HTR-8/SVneo (cell line): ENCODE data around the gene KRTAP9-3.
"Not testable (repeated sequence)": the region's sequence is repeated elsewhere in the genome, so short reads cannot be mapped to it uniquely, and the experiment has no call there.

ENCODE experiments used
- DNase-seq: peaks from one replicate; pipeline ENCODE4 v3.0.0; 2011; ENCODE audit warnings: low spot score, mixed read lengths; ENCODE audit not compliant: insufficient read length
- FAIRE-seq: peaks from 2 replicates; lab custom pipeline; 2011; peaks lifted over from hg19 to GRCh38; lab: Jason Lieb, UNC

The KRTAP9-3 gene

DNA sequence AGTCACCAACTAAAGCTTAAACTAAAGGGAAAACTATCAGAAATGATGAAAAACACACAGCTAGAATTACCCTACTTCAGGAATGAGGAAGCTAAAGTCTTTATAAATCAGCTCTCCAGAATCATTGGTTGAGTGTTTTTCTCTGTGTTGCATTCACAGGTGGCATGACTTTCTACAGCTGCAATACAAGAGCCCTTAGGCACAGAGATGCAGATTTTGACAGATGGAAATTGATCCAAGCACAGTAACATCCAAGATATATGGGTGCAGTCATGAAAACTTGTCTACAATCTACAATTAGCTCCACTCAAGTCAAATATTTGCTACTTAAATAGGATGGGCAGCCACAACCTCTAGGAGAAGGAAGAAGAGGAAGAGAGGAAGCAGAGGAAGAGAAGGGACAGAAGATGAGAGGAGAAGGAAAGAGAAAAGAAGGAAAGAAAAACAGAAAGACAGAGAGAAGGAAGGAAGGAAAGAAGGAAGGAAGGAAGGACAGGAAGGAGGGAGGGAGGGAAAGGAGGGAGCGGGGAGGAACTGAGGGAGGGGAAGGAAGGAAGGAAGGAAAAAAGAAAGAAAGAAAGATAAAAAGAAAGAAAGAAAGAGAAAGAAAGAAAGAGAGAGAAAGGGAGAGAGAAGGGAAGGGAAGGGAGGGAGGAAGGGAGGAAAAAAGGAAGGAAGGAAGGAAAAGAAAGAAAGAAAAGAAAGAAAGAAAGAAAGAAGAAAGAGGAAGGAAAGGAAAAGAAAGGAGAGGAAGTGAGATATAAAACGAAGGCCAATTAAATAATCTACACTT is 14.9 kb downstream of the KRTAP9-3 start:
- not testable (repeated sequence) for FAIRE-seq, DNase-seq

- DNase-seq, FAIRE-seq: not testable (repeated sequence)
Measured at GRCh38 chr17:41249637-41250240, 17.5 kb downstream of the KRTAP9-3 start, which contains the start of gene KRTAP9-4. TSS of gene KRTAP9-4 (plus strand) at chr17:41249687. CDS start at chr17:41249721, 34 bp downstream.

- no peak for FAIRE-seq
- DNase-seq = no peak
Measured at GRCh38 chr17:41251261-41251660, 19.0 kb downstream of the KRTAP9-3 start.

DNA sequence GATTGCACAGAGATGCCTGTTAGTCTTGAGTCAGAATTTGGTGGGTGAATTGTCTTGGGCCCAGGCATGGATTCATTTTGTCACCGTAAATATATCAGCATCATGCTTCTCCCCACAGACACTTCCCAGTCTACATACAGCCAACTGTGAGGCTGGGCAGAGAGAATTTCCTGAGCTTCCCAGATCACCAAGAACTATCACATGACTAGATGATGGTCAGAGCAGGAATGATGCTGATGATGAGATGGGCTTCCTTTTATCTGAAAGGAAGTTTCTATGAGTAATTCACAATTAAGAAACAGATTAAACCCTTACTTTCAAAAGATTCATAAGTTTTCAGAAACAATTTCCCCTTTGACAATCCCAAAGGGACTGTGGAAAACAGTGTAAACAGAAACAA is 22.6 kb downstream of the KRTAP9-3 start:
- FAIRE-seq (no peak), DNase-seq (no peak)

GRCh38 chr17:41255381-41256290 is 23.4 kb downstream of the KRTAP9-3 start, which contains the start of gene KRTAP9-9:
TSS of gene KRTAP9-9 (plus strand) at chr17:41255384.
- FAIRE-seq, DNase-seq: not testable (repeated sequence)

- DNase-seq (no peak), FAIRE-seq (no peak)
Measured at GRCh38 chr17:41256291-41256685, 24.0 kb downstream of the KRTAP9-3 start.

DNA sequence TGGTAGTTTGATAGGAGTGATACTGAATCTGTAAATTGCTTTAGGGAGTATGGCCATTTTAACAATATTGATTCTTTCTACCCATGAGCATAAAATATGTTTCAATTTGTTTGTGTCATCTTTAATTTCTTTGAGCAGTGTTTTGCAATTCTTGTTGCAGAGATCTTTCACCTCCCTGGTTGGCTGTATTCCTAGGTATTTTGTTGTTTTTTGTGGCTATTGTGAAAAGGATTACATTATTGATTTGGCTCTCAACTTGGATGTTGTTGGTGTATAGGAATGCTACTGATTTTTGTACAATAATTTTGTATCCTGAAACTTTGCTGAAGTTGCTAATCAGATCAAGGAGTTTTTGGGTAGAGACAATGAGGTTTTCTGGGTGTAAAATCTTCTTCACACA is 26.2 kb downstream of the KRTAP9-3 start:
- FAIRE-seq = no peak

GRCh38 chr17:41263212-41263611 is 31.0 kb downstream of the KRTAP9-3 start:
- no peak for FAIRE-seq
- DNase-seq = no peak

More for the DNA sequence above, 26.2 kb downstream of the KRTAP9-3 start:
- DNase-seq = no peak

DNA sequence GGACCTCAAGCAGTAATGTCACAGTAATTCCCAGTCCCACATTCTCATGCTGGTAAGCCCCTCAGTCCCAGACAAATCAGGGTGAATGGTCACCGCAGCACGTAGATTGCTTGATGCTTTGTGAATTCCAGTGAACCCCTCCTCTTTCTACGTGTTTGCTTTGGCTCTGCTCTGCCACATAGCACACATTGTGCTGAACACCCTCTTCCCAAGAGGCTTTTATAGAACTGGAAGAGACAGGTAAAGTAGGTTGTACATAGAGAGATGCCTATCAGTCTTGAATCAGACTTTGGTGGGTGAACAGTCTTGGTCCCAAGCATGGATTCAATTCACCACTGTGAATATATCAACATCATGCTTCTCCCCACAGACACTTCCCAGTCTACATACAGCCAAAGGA is 32.4 kb downstream of the KRTAP9-3 start:
- FAIRE-seq = peak; percentile 48
- DNase-seq = no peak

GRCh38 chr17:41265078-41265477 is 32.8 kb downstream of the KRTAP9-3 start, which contains the start of gene KRTAP9-6:
TSS of gene KRTAP9-6 (plus strand) at chr17:41265378. CDS start at chr17:41265378, 0 bp downstream.
- DNase-seq (no peak), FAIRE-seq (no peak)

GRCh38 chr17:41267711-41268110 is 35.5 kb downstream of the KRTAP9-3 start:
- FAIRE-seq = no peak
- no peak for DNase-seq

- FAIRE-seq, DNase-seq: not testable (repeated sequence)
Measured at GRCh38 chr17:41271323-41271722, 39.1 kb downstream of the KRTAP9-3 start.

- FAIRE-seq (no peak), DNase-seq (no peak)
Measured at GRCh38 chr17:41271858-41272257, 39.6 kb downstream of the KRTAP9-3 start.

GRCh38 chr17:41275648-41276190 is 43.5 kb downstream of the KRTAP9-3 start, which contains the start of gene KRTAP9-7:
TSS of gene KRTAP9-7 (plus strand) at chr17:41275698. CDS start at chr17:41275698, 0 bp downstream.
- FAIRE-seq = peak; percentile 55

DNA sequence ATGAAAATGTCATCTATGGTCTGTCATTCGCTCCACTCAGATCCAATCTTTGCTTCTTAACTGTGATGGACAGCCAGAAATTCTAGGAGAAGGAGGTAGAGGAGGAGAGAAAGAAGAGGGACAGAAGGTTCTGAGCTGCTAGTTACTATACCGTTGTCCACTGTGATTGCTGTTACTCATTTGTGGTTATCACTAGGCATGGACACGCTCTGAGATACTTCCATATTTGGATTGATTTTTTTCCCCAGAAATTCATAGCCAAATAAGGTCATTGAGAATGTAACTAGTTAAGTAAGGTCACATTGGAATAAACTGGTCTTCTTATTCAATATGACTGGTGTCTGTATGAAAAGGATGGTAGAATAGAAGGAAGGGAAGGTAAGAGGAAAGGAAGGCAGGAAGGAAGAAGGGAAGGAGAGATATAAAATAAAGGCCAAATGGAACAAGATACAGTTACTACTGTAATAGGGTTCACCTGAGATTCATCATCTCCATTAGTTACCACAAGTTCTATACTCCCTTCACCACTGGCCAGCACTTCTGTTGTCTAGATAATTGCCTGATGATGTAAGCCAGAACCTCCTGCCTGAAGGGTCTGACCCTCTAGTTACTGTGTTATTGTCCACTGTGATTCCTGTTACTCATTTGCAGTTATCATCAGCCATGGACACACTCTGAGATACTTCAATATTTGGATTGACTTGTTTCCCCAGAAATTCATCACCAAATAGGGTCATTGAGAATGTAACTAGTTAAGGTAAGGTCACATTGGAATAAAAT is 46.1 kb downstream of the KRTAP9-3 start:
- FAIRE-seq (peak; percentile 71), DNase-seq (no peak)

More at GRCh38 chr17:41275648-41276190, 43.5 kb downstream of the KRTAP9-3 start, which contains the start of gene KRTAP9-7:
- DNase-seq = not testable (repeated sequence)
